ENCODE data around the gene AGBL5.
"Not testable (repeated sequence)": the region's sequence is repeated elsewhere in the genome, so short reads cannot be mapped to it uniquely, and the experiment has no call there.

AGBL5 gene

DNA sequence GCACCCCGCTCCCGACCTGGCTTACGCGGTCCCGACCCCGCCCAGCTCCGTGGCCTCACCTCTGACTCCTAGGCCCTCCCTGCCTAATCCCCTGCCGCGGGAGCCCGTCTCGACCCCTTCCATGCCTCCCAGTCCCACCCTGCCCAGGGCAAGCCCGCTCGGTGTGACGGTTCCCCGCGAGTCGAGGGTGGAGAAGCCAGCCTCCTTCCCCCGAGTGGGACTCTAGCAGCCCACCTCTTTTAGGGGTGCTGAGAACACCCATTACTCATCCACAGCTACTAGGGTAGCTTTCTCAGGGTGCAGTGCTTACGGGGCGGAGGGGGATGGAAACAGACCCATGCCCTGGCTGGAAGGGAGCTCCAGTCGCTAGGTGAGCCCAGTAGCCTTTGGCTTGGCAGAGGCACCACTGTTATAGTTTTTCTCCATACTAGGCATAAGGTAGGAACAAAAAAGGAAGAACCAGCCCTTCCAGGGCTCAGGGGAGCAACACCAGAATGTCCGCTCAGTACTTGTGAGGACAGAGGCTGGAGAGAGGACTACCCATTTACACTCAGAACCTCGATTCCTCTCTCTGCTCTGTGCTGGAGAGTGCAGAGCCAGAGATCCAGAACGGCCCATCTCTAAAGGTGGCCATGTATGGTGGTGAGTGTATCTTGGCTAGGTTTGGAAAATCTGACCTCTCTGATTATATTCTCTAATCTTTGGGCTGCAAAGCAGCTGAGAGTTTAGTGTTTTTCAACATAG is 606 bp downstream of the AGBL5 start:
- DNase-seq (ENCODE audit: low read depth in 4 of 4, low spot score in 1 of 4) = peak in 1 of 4 experiments; percentile 21

DNA sequence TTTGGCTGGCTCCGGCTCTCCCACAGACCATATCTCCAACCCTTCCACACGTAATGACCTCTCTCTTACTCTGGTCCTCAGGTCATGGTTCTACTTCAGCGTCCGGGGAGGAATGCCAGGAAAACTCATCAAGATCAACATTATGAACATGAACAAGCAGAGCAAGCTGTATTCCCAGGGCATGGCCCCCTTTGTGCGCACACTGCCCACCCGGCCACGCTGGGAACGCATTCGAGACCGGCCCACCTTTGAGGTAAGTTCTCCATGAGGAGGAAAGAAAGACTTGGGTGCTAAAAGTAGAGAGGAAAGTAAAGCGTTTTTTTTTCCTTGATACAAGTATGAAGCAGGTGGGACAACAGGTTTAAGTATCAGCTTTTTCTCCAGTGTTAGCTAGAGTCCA is 1.9 kb downstream of the AGBL5 start:
- DNase-seq (ENCODE audit: low read depth in 4 of 4, low spot score in 1 of 4) = no peak

DNA sequence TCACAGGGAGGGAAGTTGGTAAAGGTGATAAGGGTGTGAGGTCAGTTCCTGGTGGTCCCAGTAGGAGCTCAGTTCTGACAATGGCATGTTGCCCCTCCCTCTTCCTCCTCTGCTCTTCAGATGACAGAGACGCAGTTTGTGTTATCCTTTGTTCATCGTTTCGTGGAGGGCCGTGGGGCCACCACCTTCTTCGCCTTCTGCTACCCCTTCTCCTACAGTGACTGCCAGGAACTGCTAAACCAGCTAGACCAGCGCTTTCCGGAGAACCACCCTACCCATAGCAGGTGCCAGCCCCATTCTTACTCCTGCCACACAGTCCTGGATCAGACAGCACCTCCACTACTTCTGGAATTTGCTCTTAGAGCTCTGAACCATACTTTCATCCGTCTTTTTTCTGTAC is 2.3 kb downstream of the AGBL5 start:
- no peak for DNase-seq (ENCODE audit: low read depth in 4 of 4, low spot score in 1 of 4)

DNA sequence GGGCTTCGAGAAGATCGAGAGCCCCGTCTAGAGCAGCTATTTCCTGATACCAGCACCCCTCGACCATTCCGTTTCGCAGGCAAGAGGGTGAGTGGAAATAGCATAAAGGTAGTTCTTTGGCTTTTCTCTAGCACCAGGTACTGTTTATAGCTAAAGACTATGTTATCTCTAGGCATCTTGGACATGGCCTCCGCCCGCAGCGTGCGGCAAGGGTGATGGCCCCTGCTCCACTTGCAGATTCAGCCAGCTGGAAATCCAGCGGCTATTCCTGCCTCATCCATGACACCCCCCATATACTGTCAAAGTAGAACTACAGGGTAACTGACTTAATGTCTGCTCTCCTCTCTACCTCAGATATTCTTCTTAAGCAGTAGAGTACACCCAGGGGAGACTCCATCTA is 3.3 kb downstream of the AGBL5 start:
- DNase-seq (ENCODE audit: low read depth in 4 of 4, low spot score in 1 of 4) = no peak

DNA sequence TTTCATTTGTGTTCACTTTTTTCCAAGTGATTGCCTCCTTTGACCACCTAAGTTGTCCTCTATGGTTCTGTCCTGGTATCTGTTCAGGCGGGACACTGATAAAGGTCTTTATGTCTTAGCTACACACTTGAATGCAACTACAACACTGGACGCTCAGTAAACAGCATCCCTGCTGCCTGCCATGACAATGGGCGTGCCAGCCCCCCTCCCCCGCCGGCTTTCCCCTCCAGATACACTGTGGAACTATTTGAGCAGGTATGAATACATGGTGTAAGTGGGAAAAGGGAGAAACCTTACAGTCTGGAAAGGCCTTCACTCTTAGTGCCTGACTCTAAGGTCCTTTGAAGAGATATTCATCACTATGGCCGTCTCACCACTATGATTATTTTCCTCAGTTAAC is 5.7 kb downstream of the AGBL5 start:
- no peak for DNase-seq (ENCODE audit: low read depth in 4 of 4, low spot score in 1 of 4)

DNA sequence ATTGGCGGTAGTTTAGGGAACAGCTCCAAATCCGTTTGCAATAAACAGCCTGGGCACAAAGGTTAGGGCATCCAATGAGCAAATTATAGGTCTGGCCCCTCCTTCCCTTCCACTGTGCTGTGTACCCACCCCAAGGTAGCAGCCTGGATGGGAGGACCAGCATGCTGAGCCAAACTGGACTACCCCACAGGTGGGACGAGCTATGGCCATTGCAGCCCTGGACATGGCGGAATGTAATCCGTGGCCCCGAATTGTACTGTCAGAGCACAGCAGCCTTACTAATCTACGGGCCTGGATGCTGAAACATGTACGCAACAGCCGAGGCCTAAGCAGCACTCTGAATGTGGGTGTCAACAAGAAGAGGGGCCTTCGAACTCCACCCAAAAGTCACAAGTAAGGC is 6.7 kb downstream of the AGBL5 start:
- DNase-seq (ENCODE audit: low read depth in 4 of 4, low spot score in 1 of 4) = no peak

DNA sequence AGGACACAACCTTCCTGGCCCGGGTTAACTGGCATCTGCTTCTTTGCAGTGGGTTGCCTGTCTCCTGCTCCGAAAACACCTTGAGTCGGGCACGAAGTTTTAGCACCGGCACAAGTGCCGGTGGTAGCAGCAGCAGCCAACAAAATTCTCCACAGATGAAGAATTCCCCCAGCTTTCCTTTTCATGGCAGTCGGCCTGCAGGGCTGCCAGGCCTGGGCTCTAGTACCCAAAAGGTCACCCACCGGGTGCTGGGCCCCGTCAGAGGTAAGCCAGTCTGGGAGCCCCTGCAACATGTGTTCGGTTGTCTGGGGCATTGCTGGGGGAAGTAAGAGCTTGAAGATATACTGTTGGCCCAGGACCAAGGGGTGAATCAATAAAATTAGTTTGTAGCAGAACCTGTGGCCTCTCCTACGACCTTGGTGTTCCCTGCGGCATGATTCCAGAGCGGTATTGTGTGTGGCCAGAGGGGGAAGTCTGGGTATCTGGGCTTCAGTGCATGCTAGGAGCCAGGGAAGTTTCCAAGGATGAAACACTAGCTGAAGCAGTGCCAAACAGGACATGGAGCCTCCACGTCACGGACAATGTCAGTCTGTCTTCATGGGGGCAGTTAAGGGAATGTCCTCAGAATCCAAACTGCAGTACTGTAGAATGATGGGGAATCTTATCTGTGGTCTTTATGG is 7.8 kb downstream of the AGBL5 start:
- DNase-seq (ENCODE audit: low read depth in 4 of 4, low spot score in 1 of 4) = no peak

DNA sequence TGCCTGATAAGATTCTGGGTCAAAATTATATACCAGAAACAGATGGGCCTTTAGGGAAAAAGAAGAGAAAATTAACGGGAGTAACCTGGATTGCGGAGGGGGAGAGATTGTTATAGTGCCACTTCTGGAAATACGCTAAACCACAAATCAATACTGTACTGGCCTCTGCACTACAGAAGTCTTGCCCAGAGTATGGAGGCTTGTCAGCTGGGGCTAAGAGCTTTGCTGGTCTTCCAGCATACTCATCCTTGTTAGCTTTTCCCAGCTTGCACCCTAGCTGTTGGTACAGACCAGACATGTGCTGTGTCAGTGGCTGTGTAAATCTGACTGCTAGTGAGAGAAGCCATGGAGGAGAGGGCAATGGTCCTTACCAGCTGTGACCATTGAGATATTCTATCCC is 8.9 kb downstream of the AGBL5 start:
- no peak for DNase-seq (ENCODE audit: low read depth in 4 of 4, low spot score in 1 of 4)

DNA sequence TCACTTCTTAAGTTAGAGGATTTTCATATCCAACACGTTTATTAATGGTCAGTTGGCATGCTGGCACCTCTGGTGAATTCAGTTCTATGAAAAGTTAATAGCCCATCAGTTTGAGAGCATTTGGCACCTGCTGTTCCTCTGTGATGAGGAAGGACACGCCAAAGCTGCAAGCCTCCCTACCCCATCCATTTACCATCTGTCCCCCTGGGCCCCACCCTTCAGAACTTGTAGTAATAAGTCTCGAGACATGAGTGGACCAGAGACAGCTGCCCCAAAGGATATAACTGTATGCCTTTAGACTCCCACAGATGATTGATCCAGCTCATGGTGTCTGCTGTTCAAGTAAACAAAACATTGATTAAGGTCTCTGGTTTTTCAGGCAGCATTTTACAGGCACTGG is 13.7 kb downstream of the AGBL5 start:
- no peak for DNase-seq (ENCODE audit: low read depth in 4 of 4, low spot score in 1 of 4)

DNA sequence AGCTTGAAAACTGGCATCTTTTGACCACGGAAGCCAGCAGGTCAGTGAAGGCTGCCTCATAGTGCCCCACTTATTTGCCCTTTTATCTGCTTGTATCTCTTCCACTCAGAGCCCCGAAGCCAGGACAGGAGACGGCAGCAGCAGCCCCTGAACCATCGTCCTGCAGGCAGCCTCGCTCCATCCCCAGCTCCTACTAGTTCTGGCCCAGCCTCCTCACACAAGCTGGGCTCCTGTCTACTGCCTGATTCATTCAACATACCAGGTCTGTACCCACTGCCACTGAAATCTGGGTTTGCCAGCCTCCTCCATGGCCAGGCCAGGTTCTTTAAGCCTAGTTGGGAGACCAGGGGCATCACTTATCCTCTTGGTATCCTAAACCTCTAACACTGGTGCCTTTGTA is 15.9 kb downstream of the AGBL5 start:
- DNase-seq (ENCODE audit: low read depth in 4 of 4, low spot score in 1 of 4) = no peak

DNA sequence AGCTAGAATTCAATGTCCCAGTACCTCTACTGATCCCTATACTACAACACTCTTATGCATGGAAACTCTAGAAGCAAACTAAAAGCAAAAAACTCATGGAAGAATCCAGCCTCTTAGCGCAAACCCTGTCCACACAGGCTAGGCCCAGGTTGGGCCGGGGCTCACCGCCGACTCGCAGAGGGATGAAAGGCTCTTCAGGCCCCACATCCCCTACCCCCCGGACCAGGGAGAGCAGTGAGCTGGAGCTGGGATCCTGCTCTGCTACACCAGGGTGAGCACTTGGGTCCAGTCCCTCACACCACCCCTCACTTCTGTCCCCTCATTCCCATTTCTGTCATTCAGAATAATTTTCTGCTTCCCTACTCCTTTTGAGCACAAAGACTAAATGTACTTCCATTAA is 18.0 kb downstream of the AGBL5 start:
- no peak for DNase-seq (ENCODE audit: low read depth in 4 of 4, low spot score in 1 of 4)

DNA sequence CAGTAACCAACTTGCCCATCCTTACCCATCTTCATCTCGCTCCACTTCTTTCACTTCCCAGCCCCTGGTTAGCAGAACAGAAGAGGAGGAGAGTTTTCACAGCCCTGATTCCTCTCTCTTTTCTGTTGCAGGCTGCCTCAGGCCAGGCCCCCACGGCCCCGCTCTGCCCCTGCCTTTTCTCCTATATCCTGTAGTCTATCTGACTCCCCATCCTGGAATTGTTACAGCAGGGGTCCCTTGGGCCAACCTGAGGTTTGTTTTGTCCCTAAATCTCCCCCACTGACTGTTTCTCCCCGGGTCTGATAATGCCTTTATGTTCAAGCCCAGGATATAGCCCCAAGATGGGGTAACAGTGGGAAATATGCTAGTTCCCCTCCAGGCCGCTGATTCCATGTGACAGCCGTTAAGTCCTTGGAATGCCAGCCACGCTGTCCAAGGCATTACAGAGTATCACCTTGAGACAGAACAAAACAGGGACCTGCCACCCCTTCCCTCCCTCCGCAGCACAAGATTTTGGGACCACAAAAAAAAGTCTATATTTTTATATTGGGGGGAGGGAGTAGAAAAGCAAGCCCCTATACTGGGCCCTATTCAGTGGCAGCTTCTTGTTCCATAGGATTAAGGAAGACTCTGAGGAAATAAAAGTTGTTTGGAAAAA is 18.6 kb downstream of the AGBL5 start:
- no peak for DNase-seq (ENCODE audit: low read depth in 4 of 4, low spot score in 1 of 4)

DNA sequence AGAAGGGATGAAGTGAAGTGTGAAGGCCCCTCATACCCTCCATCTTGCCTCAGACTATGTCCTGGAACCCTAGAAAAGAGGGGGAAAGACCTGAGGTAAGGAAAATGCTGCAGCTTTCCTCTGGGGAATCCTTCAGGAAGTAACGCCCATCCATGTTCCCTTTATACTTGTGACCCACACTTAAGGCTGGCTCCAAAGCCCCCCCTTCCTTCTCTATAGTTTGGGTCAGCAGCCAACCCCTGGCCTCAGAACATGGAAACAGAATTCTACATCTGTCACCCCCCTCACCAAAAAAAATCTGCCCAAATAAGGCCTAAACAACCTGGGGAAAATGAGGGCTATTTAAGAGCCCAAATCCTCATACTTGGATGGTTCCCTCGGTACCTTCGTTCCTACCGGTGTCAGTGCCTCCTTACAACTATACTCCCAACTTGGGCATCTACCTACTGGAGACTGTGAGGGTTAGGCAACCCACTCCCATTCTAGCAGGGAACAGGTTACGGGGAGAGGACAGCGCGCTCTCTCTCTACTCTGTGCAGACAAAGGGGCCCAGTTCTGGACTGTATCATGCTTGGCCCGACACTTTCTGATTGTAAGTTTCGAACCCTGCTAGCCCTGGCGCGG is 19.3 kb downstream of the AGBL5 start:
- DNase-seq (ENCODE audit: low read depth in 4 of 4, low spot score in 1 of 4) = no peak

DNA sequence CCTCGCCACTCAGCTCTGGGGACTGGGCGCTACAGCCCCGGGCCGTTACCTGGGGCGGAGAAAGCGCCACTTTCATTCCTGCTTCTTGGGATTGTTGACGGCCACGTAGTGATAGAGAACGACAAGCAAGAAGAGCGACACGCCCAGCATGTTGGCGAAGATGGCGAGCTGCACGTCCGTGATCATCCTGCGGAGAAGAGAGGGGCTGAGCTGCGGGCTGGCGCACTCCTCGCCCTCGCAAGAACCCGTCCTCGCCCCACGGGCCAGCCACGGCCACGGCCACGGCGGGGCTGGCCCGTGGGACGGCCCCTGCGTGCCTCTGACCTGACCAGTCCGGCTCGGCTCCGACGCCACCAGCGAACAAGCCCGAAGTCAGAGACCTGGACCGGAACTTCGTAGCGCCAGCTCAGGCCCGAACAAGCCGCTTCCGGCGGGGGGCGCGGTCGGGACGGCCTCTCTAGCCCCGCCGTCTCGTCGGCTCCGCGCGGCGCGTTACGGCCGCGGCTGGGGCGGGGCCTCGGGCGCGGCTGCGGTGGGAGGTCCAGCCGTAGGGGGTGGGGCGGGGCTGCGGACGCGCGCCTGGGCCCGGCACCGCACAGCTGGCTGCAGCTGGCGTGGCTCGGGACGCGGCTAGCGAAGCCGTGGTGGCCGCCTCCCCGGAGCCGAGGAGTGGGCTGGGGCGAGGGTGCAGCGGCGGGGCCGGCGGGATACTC is 20.0 kb downstream of the AGBL5 start, which contains the start of gene OST4:
OST4 (minus strand) TSS at position 378 of the 713 bp plus-strand sequence.
- peak; percentile 68 to 90 (median 80) for DNase-seq (ENCODE audit: low read depth in 4 of 4, low spot score in 1 of 4)

DNA sequence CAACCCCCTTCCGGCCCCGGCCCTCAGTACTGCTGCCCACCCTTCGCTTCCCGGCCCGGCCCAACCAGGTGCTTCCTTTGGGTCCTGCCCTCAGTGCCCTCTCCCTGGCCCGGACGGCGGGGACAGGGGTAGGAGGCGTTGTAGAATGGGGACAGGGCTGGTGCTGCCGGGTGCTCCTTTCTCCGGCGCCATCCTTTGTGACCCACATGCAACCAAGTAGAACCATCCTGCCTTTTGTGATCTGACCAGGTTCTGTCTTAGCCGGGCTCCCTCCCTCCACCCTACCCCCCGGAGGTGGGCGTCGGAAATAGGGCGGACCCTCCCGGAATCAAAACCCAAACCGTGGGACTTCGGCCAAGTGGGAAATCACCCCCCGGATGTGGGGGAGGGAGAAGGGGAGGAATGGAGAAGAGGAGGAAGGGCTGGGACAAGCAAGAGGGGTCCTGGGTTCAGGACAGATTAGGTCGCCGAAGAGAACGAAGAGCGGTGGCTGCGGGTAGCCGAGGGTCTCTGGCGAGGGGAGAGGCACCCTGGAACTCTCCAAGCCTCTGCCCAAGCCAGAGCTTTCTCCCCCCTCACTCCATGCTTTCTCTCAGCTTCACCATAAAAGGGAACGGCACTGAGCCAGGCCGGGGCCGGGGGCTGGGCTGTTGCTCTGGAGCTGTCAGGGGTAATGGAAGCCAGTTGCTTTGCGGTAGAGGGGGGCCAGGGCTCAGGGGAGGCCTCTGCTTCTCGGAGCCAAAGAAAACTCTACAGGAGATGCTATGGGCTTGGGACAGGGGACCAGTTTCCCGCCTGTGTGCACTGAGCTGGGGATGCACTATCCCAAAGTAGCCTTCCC is 20.7 kb downstream of the AGBL5 start:
- DNase-seq (ENCODE audit: low read depth in 4 of 4, low spot score in 1 of 4) = peak in 1 of 4 experiments; percentile 41

DNA sequence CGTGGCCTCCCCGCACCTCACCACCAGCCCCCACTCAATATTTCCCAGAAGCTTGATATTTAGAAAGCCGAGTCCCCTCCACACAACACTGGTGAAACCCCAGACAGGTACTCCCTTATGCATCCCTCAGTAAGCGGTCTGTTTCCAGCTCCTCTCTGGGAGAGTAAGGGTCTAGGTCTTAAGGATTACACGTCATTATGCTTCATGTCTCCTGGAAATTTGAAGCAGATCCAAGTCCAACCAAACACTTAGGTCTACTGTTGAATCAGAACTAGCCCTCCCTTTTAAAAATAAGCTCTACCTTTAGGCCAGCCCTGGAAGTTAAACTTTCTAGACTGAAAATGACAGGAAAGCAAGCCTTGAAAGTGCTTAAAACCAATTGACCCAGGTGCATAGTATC is 21.5 kb downstream of the AGBL5 start:
- no peak for DNase-seq (ENCODE audit: low read depth in 4 of 4, low spot score in 1 of 4)

DNA sequence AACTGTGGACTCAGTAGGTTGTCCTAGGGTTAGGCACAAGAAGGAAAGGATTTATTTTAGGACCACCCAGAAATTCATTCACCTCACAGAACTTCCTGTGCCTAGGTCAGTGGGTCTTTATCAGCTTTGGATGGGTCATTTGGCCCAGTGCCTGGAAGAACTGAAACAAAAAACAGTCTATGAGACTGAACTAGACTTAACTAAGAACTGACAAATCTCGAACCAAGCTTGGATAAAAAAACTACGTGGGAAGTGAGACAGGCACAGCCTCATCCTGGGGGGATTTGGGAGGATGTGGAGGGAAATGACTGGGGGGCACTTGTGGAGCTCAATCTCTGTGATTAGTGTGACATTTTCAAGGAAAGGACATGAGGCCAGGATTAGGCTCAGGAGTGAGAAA is 22.3 kb downstream of the AGBL5 start:
- DNase-seq (ENCODE audit: low read depth in 4 of 4, low spot score in 1 of 4) = no peak

DNA sequence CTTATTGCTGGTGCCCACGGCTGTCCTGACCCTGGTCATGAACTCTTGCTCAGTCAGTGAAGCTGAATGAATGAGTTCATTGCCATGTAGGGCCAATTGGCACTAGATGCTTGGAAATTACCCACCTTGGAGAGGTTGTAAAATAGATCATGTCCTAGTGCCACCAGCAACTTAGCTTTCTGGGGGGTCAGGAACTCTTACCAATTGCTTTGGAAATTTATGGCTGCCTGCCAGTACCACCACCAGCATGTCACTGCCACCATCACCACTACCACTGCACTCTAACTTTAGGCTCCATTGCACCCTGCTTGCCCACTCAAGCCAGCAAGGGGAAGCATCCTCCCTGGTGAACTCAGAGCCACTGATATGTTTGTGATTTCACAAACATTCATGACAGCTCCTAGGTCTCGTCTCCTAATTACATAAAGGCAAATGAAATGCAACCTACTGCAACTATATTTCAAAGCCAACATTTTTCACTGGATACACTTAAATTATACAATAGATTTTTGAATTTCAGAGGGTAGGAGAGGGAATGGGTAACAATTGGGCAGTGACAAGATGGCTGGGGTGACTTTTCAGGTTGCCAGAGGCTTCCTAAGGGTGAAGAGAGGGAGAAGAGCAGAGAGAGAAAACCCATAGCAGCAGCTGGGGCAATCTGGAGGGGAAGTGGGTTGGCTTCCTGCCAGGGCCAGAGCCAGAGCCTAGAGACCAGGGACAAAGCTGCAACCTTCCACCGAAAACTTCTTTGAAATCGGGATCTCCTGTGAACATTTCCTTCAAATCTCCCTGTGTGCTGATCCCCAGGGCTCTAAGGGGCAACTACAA is 23.5 kb downstream of the AGBL5 start:
- no peak for DNase-seq (ENCODE audit: low read depth in 4 of 4, low spot score in 1 of 4)

DNA sequence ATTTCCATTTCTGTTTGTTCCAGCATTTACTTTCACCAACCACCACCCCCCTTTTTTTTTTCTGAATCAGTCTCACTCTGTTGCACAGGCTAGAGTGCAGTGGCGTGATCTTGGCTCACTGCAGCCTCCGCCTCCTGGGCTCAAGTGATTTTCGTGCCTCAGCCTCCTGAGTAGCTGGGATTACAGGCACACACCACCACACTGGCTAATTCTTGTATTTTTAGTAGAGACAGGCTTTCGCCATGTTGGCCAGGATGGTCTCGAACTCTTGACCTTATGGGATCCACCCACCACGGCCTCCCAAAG is 24.1 kb downstream of the AGBL5 start:
- not testable (repeated sequence) for DNase-seq (ENCODE audit: low read depth in 4 of 4, low spot score in 1 of 4)

DNA sequence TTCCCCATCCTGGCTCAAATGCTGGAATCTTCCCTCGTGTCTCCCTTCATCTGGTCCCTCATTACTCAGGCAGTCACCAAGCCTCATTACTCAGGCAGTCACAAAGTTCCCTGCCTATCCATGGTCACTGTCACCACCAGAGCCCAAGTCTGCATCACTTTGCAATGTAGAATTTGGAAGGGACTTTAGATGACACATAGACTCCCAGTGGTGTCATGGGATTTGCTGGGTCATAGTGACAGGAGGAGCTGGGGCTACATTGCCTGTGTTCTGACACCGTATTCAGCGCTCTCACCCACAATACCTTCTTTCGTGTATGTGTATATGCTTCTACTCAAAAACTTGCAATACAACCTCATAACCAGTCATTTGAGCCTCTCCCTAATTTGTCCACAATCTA is 24.9 kb downstream of the AGBL5 start:
- no peak for DNase-seq (ENCODE audit: low read depth in 4 of 4, low spot score in 1 of 4)
